AG04449 (cell line): ENCODE measurements around the gene PRKAG2.

Experiments
- CTCF ChIA-PET: fragments of 350-600 bp; formaldehyde crosslinking; extraction: SDS; loops from one replicate; lab custom pipeline; 2021; ENCODE audit warnings: antibody characterized with exemption; lab: Yijun Ruan, JAX
- POLR2A ChIA-PET: fragments of 400-600, 350-600 bp; formaldehyde crosslinking; extraction: SDS; loops from one replicate; lab custom pipeline; 2020; ENCODE audit warnings: antibody characterized with exemption, inconsistent platforms; lab: Yijun Ruan, JAX
- DNase-seq: peaks from one replicate; pipeline ENCODE4 v3.0.0-alpha.2; 2010; ENCODE audit warnings: low read depth, low spot score
- H3K4me3 ChIP-seq: 2 replicates; pipeline ENCODE4 v1.5.1; 2011; ENCODE audit warnings: low read depth, mild to moderate bottlenecking, control low read depth, low read length
- TF ChIP-seq, protein P1 (sequence below): IDR thresholded peaks from one replicate; pipeline ENCODE4 v1.5.1; 2011; ENCODE audit warnings: mild to moderate bottlenecking, moderate library complexity, low read length, control low read depth, inconsistent platforms; ENCODE audit not compliant: insufficient read depth; ENCODE audit errors: missing control alignments

Gene PRKAG2

DNA sequence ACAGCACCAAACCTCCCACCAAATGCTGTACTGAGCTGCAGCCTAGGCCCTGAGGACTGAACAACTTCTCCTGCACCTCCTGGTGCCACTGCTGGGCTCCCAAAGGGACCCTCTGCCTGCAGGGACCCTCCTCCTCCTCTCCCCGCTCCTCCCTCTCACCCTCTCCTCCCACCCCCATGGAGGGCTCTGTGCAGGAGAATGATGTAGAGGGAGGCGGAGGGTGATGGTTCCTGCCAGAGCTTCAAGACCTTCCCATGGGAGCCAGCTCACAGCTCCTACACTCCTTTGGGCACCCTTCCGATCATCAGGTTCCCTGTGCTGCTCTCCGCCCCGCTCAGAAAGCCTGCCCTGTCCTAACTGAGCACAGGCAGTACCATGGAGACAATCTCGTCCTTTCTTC lies 97.7 kb downstream of the PRKAG2 start:
- DNase-seq = no peak
- POLR2A ChIA-PET = no interaction called here
- CTCF ChIA-PET = interaction anchor here (1.0 to 4.0 kb wide), 4 partner anchors 11 to 464 kb away, joined by 3 to 23 read pairs (median 9); no protein-coding TSS in a partner anchor
- no peak overlapping the region for H3K4me3 ChIP-seq
- TF ChIP-seq, protein P1, sequence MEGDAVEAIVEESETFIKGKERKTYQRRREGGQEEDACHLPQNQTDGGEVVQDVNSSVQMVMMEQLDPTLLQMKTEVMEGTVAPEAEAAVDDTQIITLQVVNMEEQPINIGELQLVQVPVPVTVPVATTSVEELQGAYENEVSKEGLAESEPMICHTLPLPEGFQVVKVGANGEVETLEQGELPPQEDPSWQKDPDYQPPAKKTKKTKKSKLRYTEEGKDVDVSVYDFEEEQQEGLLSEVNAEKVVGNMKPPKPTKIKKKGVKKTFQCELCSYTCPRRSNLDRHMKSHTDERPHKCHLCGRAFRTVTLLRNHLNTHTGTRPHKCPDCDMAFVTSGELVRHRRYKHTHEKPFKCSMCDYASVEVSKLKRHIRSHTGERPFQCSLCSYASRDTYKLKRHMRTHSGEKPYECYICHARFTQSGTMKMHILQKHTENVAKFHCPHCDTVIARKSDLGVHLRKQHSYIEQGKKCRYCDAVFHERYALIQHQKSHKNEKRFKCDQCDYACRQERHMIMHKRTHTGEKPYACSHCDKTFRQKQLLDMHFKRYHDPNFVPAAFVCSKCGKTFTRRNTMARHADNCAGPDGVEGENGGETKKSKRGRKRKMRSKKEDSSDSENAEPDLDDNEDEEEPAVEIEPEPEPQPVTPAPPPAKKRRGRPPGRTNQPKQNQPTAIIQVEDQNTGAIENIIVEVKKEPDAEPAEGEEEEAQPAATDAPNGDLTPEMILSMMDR = no peak

- CTCF ChIA-PET = interaction anchor here (0.8 to 4.0 kb wide), 5 partner anchors 10 to 463 kb away, joined by 3 to 23 read pairs (median 8); no protein-coding TSS in a partner anchor
Observed at GRCh38 chr7:151777908-151778670, 98.8 kb downstream of the PRKAG2 start.

GRCh38 chr7:151777495-151777880 lies 99.4 kb downstream of the PRKAG2 start:
- CTCF ChIA-PET = interaction anchor here (1.3 to 4.0 kb wide), 5 partner anchors 8 to 205 kb away, joined by 3 to 23 read pairs (median 4); no protein-coding TSS in a partner anchor
- DNase-seq = no peak
- TF ChIP-seq, protein P1 = no peak

More at GRCh38 chr7:151777908-151778670, 98.8 kb downstream of the PRKAG2 start:
- no peak overlapping the region for H3K4me3 ChIP-seq
- TF ChIP-seq, protein P1 = no peak
- POLR2A ChIA-PET = no interaction called here
- DNase-seq = no peak

DNA sequence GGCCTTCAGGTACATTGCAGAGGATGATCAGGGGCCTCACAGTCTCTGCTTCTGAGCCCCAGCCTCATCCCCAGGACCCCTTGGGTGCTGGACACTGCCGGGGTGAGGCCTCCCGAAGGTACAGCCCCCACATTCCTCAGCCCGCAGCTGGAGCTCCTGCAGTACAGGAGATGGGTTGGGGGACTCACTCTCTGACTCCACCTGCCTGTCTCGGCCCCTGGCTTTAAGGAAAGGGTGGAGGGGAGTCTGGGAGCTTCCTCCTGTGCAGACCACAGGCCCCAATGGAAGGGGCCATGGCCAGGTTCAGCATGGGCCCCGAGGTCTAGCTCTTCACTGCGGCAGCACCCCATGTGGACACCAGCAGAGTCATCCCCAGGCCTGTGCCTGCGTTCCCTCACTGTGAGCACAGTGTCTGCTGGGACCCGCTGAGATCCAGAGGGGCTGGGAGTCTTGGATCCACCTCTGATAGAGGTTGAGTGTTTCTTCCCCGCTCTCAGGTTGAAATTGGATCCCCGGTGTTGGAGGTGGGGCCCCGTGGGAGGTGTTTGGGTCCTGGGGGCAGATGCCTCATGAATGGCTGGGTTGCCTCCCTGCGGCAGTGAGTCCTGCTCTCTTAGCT lies 99.9 kb downstream of the PRKAG2 start:
- no peak overlapping the region for H3K4me3 ChIP-seq
- TF ChIP-seq, protein P1 = no peak
- no peak for DNase-seq
- CTCF ChIA-PET = interaction anchor here (1.3 to 4.0 kb wide), 6 partner anchors 8 to 461 kb away, joined by 3 to 23 read pairs (median 5); no protein-coding TSS in a partner anchor
- POLR2A ChIA-PET = no interaction called here

More at GRCh38 chr7:151777495-151777880, 99.4 kb downstream of the PRKAG2 start:
- H3K4me3 ChIP-seq = no peak overlapping the region
- POLR2A ChIA-PET = no interaction called here

GRCh38 chr7:151776446-151776845 lies 100.5 kb downstream of the PRKAG2 start:
- no peak overlapping the region for H3K4me3 ChIP-seq
- TF ChIP-seq, protein P1 = no peak
- no peak for DNase-seq
- ChIA-PET CTCF (interaction anchor here (1.0 to 4.0 kb wide), 6 partner anchors 9 to 461 kb away, joined by 3 to 23 read pairs (median 5); no protein-coding TSS in a partner anchor), POLR2A (no interaction called here)
